Subcutaneous adipose tissue (tissue), 4 donors: ENCODE results near the gene ATP2C2. TPM values are rescaled to one million over a fixed set of nuclear protein-coding genes. Genes with fewer than 3 reads are reported as not detected.

Experiments
- total RNA-seq, 4 donors: library from RNA; depleted of rRNA; stranded (reverse); fragments of >200 nt; gene quantifications; one replicate each; pipeline ENCODE4 v1.1.0, GENCODE V29; 2016
- TF ChIP-seq, protein P1 (sequence below): fragments of 450-650 bp; IDR thresholded peaks from one replicate; pipeline ENCODE4 v1.5.1; 2016; ENCODE audit warnings: low read depth, mild to moderate bottlenecking, control low read depth, antibody characterized with exemption, moderate library complexity

Gene ATP2C2
- total RNA-seq, 4 donors from 2014 or later, result not detected

DNA sequence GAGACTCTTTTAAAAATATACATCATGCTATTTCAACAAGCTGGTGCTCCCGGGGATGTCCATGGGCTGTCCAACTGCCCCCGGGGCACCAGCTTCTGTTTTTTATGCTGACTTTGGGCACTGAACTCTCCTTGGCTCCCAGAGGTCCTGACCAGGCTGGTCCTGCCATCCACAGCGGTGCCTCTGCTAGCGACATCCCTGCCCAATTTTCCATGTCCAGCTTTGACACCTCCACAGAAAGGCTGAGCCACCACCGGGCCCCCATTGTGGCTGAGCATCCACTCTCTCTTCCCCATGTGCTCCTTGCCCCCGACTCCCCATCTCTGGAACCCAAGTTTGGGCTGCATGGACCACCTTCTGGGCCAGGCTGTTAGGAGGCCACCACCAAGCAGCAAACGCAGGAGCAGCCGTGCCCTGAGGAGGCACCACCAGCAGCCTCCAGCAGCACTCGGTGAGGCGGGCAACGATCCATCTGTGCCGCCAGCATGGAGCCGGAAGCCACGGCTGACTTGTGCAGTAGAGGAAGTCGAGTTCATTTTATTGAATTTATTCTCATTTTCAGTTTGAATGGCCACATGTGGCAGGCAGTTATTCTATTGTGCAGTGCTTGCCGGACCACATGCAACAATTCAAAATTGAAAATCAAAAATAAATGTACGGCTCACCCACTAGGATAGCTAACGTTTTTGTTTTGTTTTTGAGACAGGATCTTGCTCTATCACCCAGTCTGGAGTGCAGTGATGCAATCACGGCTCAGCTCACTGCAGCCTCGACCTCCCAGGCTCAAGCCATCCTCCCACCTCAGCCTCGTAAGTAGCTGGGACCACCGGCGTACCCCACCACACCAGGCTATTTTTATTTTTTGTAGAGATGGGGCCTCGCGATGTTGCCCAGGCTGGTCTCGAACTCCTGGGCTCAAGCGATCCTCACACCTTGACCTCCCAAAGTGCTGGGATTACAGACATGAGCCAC is 139.0 kb downstream of the ATP2C2 start:
- TF ChIP-seq, protein P1, sequence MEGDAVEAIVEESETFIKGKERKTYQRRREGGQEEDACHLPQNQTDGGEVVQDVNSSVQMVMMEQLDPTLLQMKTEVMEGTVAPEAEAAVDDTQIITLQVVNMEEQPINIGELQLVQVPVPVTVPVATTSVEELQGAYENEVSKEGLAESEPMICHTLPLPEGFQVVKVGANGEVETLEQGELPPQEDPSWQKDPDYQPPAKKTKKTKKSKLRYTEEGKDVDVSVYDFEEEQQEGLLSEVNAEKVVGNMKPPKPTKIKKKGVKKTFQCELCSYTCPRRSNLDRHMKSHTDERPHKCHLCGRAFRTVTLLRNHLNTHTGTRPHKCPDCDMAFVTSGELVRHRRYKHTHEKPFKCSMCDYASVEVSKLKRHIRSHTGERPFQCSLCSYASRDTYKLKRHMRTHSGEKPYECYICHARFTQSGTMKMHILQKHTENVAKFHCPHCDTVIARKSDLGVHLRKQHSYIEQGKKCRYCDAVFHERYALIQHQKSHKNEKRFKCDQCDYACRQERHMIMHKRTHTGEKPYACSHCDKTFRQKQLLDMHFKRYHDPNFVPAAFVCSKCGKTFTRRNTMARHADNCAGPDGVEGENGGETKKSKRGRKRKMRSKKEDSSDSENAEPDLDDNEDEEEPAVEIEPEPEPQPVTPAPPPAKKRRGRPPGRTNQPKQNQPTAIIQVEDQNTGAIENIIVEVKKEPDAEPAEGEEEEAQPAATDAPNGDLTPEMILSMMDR, result no peak

DNA sequence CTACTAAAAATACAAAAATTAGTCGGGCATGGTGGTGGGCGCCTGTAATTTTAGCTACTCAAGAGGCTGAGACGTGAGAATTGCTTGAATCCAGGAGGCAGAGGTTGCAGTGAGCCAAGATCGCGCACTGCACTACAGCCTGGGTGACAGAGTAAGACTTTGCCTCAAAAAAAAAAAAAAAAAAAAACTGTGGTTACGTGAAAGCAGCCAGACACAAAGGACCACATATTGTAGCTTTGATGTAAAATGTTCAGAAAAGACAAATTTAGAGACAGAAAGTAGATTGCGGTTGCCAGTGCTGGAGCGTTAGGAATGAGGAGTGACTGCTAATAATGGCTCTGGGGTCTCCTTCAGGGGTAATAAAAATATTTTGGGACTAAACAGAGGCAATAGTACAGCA is 140.2 kb downstream of the ATP2C2 start:
- TF ChIP-seq, protein P1, result no peak

DNA sequence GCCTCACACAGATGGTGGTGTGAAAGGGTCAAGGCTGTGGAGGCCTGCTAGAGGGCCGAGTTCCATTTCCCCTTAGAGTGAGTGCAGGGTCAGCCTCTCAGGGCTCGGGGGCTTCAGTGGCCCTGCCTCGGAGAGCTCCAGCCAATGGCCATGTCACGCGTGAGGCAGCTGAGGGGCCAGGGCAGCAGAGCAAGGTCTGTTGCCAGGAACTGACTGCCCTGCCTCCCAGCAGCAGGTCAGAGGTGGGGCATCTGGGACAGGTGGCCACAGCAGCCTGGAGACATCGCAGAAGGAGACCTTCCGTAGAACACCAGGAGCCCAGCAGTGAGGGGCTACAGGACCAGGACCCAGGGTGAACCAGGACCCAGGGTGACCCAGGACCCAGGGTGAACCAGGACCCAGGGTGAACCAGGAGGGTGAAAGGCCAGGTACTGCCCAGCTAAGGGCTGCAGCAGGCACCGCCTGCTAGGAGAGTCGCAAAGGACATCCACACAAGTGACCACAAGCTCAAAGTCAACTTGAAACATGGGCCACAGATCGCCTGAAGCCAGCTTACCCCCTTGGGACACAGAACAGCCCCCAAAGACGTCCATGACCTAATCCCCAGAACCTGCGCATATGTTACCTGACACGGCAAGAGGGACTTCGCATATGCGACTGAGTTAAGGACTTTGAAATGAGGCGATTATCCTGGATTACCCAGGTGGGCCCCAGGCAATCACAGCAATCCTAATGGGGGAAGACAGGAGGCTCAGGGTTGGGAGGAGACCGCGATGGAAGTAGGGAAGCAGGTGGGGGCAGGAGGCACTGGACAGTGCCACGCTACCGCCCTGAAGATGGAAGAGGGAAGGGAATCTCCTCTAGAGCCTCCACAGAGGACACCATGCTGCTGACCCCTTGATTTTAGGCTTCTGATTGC is 141.0 kb downstream of the ATP2C2 start:
- TF ChIP-seq, protein P1, result no peak

DNA sequence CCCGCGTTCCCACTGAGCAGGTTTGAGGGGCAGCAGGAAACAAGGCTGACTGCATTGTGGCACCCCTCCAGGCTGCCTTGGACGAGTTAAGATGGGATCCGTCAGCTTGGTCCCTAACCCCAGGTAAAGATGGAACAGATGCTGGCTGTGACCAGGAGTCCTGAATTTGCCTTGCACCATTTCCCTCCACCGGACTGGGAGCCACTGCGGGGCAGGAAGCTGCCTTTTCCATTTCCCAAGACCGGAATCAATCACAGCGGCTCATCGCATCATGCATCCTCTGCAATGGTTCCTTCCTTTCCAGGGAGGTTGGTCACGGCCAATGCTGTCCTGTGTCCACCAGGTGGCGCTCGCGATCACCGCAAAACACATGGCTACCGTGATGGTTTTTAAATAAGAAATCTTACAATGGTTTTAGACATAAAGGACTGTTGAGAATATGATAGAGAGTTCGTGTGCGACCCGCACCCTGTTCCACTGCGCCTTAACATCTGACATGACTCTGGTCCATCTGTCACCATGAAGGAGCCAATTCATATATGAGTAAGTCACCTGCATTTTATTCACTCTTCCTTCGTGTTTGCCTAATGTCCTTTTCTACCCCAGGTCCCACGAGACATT is 143.0 kb downstream of the ATP2C2 start:
- TF ChIP-seq, protein P1, result no peak

DNA sequence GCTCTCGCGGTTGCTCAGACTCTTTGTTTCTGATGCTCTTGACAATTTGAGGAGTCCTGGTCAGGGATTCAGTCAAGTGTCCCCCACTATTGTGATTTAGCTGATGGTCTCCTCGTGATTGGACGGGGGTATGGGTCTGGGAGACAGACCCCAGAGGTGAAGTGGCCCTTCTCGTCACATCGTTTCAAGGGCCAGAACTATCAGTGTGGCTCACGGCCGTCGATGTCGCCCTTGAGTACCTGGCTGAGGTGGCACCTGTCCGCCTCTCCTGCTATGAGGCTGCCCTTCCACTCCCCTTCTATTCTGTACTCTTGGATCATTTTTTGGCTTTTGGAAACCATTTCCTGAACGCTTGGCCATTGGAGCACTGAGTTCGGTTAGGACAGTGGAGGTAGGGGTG is 143.5 kb downstream of the ATP2C2 start:
- TF ChIP-seq, protein P1, result no peak

DNA sequence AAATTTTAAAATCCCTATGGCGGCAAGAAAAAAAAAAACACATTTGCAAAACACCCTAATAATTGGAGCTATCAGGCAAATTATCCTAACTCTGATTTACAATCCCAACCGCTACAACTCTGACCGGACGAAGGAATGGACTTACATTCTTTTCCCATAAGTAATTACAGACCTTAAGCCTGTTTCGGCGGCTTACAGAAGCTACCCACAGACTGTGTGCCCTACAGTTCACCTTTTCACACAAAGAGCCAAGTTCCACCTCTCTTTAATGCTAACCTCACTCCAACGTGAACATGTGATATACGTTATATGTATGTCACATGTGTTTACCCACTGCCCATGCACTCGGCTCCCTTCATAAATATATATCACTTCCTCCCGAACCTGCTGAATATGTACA is 144.8 kb downstream of the ATP2C2 start:
- TF ChIP-seq, protein P1, result no peak
